Activated T-cell treated with anti-CD3 and anti-CD28 coated beads, Interleukin-2, amount 50 U/mL, for 72 hours (primary cell): ENCODE measurements around the gene AGBL4. TPM values are rescaled to one million over a fixed set of nuclear protein-coding genes. Genes with fewer than 3 reads are reported as not detected.

ENCODE experiments used
- ATAC-seq, 2 donors: fragments of 150-1000 bp; cut with Tn5 transposase; replicated peaks in 1 of 2; 2 replicates each; pipeline ENCODE4 v1.10.0; 2021; ENCODE audit warnings: moderate library complexity in 2 of 2, mild to moderate bottlenecking in 1 of 2
- DNase-seq, 2 donors: peaks; one replicate each; pipeline ENCODE4 v3.0.0; 2021 to 2022; ENCODE audit warnings: mixed read lengths in 1 of 2
- H3K27ac Mint-ChIP-seq: one replicate; pipeline ENCODE4 v1.8.0; 2022; ENCODE audit warnings: mild to moderate bottlenecking, moderate library complexity, mixed read lengths
- H3K27me3 Mint-ChIP-seq: one replicate; pipeline ENCODE4 v1.8.0; 2022; ENCODE audit warnings: low read depth, mixed read lengths
- H3K36me3 Mint-ChIP-seq, 2 donors: one replicate each; pipeline ENCODE4 v1.8.0; 2022; ENCODE audit warnings: mixed read lengths in 2 of 2, mild to moderate bottlenecking in 1 of 2; ENCODE audit not compliant: insufficient read depth in 2 of 2
- H3K4me1 Mint-ChIP-seq: one replicate; pipeline ENCODE4 v1.8.0; 2022; ENCODE audit warnings: low read depth, mixed read lengths
- H3K4me3 Mint-ChIP-seq, 2 donors: one replicate each; pipeline ENCODE4 v1.8.0; 2022; ENCODE audit warnings: mild to moderate bottlenecking in 2 of 2, mixed read lengths in 2 of 2, moderate library complexity in 2 of 2
- H3K9me3 Mint-ChIP-seq, 2 donors: one replicate each; pipeline ENCODE4 v1.8.0; 2022; ENCODE audit warnings: mixed read lengths in 2 of 2
- total RNA-seq, 2 donors: library from RNA; stranded (reverse); gene quantifications; one replicate each; pipeline ENCODE4 v1.2.3, GENCODE V29; 2022

Gene AGBL4
- total RNA-seq, 2 donors from 2014 or later, result not detected

- Mint-ChIP-seq H3K36me3 (no peaks in the 10 kb centered on the region), H3K4me1 (no peaks in the 10 kb centered on the region), H3K27me3 (no peaks in the 10 kb centered on the region), H3K27ac (no peak overlapping the region), H3K9me3 (no peaks in the 10 kb centered on the region), H3K4me3 (no peak overlapping the region)
- no peak for ATAC-seq
- no peak for DNase-seq
Observed at GRCh38 chr1:48611841-48612240, 1411.9 kb downstream of the AGBL4 start.

DNA sequence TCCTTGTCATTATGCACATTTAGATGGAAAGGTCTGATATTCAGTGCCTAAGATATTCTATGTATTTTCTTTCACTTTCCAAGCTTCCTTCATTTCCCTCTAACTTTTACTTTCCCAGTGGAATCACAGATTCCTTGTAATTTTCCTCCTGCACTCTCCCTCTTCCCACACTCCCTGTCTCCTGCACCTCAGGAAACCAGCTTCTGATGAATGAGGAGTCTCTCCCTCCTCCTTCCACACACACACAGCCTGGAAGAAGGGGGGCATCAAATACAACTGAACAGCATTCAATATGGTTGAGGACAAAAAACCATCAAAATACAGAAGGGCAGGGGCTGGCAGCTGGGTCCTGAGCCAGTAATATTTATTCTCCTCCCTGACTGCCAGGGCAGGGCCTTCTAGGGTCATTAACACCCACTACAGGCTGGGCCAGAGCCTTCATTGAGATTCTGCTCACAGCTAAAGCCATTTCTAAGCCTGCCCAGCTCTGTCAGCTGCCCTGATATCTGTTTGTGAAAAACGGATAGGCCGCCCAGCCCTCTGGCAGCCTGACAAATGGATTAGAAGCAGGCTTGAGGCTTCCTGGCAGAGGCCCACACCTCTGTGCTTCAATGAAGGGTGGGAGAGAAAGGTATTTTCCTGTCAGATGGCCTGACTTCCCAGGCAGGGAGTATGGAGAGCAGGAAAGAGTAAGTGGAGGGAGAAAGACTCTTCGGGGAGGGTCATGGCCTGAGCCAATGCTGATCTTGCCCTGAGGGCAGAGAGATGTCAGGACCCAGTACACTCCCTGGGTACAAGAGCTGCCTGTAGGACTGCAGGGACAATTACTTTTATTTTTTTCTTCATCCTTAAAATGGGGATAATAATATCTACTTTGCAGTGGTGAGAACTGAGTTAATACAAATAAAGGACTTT, 1412.9 kb downstream of the AGBL4 start:
- H3K27ac Mint-ChIP-seq, result no peak overlapping the region
- no peaks in the 10 kb centered on the region for H3K27me3 Mint-ChIP-seq
- ATAC-seq (no peak), DNase-seq (no peak)
- no peaks in the 10 kb centered on the region for H3K9me3 Mint-ChIP-seq
- H3K4me3 Mint-ChIP-seq, result no peak overlapping the region
- H3K36me3 Mint-ChIP-seq, result no peaks in the 10 kb centered on the region
- no peaks in the 10 kb centered on the region for H3K4me1 Mint-ChIP-seq

GRCh38 chr1:48608882-48609281, 1414.9 kb downstream of the AGBL4 start:
- Mint-ChIP-seq H3K4me3 (no peak overlapping the region), H3K9me3 (peaks cover 0 to 1% of the 10 kb centered on the region in 2 donors)

DNA sequence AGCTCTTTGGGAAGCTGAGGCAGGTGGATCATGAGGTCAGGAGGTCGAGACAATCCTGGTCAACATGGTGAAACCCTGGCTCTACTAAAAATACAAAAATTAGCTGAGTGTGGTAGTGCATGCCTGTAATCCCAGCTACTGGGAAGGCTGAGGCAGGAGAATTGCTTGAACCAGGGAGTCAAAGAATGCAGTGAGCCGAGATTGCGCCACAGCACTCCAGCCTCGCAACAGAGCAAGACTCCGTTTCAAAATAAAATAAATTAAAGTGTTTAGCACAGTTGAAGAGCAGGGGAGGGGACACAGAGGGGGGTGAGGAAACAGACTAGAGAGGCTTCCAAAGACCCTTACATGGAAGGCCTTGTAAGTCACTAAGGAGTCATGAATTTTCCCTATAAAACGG, 1420.5 kb downstream of the AGBL4 start:
- Mint-ChIP-seq H3K36me3 (no peaks in the 10 kb centered on the region), H3K4me1 (no peaks in the 10 kb centered on the region), H3K4me3 (no peak overlapping the region), H3K27ac (no peak overlapping the region), H3K27me3 (peaks cover 22% of the 10 kb centered on the region), H3K9me3 (peaks cover 0 to 1% of the 10 kb centered on the region in 2 donors)
- no peak for DNase-seq
- no peak for ATAC-seq

More at GRCh38 chr1:48608882-48609281, 1414.9 kb downstream of the AGBL4 start:
- ATAC-seq, result no peak
- no peaks in the 10 kb centered on the region for H3K4me1 Mint-ChIP-seq
- peaks cover 9% of the 10 kb centered on the region for H3K27me3 Mint-ChIP-seq
- no peak overlapping the region for H3K27ac Mint-ChIP-seq
- no peak for DNase-seq
- no peaks in the 10 kb centered on the region for H3K36me3 Mint-ChIP-seq

DNA sequence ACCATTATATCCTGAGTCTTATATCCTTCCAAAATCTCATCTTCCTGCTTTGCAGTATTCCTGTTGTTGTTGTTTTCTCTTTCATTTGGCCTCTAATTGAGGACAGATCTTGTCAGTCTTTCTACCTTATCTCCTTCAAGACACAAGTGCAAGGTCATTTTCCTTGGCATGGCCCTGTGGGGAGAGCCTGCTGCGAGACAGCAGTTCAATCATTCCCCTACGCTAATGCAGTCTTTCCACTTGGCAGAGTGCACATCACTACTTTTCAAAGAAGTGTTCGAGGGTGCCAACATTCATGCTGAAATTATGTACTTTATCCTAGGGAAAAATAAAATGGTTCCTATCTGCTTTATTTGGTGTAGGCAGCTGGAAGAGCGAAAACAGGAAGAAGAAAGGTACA, 1421.4 kb downstream of the AGBL4 start:
- H3K27ac Mint-ChIP-seq, result no peak overlapping the region
- DNase-seq, result no peak
- ATAC-seq, result no peak
- no peaks in the 10 kb centered on the region for H3K4me1 Mint-ChIP-seq
- no peak overlapping the region for H3K4me3 Mint-ChIP-seq
- peaks cover 0 to 1% of the 10 kb centered on the region in 2 donors for H3K9me3 Mint-ChIP-seq
- H3K36me3 Mint-ChIP-seq, result no peaks in the 10 kb centered on the region
- H3K27me3 Mint-ChIP-seq, result peaks cover 22% of the 10 kb centered on the region

DNA sequence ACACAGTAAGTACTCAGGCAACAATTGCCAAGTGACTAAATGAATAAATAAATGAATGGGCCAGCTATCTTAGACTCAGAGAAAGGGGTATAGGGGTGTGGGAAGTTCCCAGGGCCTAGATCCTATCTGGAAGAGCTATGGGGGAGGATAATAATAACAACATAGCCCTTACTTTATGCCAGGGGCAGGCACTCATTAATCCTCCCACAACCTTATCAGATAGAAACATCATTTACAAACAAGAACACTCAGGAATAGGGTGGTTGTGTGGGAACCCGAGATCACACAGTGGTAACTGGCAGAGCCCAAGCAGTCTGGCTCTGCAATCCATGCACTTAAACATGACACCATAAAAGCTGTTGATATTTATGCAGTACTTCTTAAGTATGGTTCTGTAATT, 1423.6 kb downstream of the AGBL4 start:
- Mint-ChIP-seq H3K27me3 (peaks cover 17% of the 10 kb centered on the region), H3K9me3 (no peaks in the 10 kb centered on the region), H3K27ac (no peak overlapping the region), H3K4me3 (no peak overlapping the region), H3K36me3 (no peaks in the 10 kb centered on the region), H3K4me1 (no peaks in the 10 kb centered on the region)
- DNase-seq (no peak), ATAC-seq (no peak)

GRCh38 chr1:48597663-48598062, 1426.1 kb downstream of the AGBL4 start:
- H3K27me3 Mint-ChIP-seq, result peaks cover 12% of the 10 kb centered on the region
- no peak for ATAC-seq

DNA sequence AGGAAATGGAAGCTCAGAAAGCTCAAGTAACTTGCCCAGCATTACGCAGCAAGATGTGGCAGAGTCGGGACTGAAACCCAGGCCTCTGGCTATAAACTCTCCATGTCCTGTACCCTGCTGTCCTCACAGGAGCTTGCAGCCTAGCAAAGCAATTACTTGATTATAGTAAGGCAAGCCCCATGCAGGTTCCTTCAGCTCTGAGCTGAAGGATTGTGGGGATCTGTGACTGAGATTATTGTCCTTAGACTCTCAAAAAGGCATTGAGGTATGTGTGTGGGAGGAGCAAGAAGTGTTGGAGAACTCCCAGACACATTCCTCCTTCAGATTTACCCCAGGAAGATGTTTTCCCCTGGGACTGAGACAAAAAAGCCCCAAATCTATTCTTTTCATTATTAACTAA, 1427.7 kb downstream of the AGBL4 start:
- ATAC-seq (no peak), DNase-seq (no peak)
- peaks cover 6% of the 10 kb centered on the region for H3K27me3 Mint-ChIP-seq
- H3K4me3 Mint-ChIP-seq, result no peak overlapping the region
- no peaks in the 10 kb centered on the region for H3K36me3 Mint-ChIP-seq
- H3K9me3 Mint-ChIP-seq, result no peaks in the 10 kb centered on the region
- H3K4me1 Mint-ChIP-seq, result no peaks in the 10 kb centered on the region
- H3K27ac Mint-ChIP-seq, result no peak overlapping the region

More at GRCh38 chr1:48597663-48598062, 1426.1 kb downstream of the AGBL4 start:
- no peak for DNase-seq
- Mint-ChIP-seq H3K4me1 (no peaks in the 10 kb centered on the region), H3K36me3 (no peaks in the 10 kb centered on the region), H3K27ac (no peak overlapping the region), H3K9me3 (no peaks in the 10 kb centered on the region), H3K4me3 (no peak overlapping the region)

DNA sequence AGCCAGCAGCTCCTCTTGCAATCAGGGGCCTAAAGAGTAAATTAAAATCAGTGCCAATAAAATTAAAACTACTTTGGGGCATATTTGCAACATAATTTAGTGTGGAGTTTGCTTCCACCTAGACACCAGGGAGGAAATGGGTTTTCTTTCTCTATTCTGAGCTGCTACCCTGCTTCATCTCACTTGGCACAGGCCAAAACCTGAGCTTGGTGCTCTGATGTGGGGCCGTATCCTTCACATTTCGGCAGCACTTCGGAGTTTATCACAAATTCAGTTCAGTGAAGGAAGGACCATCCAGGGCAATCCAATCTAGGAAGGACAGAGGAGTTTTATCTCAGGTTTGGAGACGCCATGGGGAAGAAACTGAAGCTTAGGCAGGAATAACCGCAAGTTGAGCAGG, 1428.1 kb downstream of the AGBL4 start:
- Mint-ChIP-seq H3K27ac (no peak overlapping the region), H3K36me3 (no peaks in the 10 kb centered on the region), H3K4me3 (no peak overlapping the region), H3K27me3 (peaks cover 6% of the 10 kb centered on the region), H3K4me1 (no peaks in the 10 kb centered on the region), H3K9me3 (no peaks in the 10 kb centered on the region)
- ATAC-seq (no peak), DNase-seq (no peak)

DNA sequence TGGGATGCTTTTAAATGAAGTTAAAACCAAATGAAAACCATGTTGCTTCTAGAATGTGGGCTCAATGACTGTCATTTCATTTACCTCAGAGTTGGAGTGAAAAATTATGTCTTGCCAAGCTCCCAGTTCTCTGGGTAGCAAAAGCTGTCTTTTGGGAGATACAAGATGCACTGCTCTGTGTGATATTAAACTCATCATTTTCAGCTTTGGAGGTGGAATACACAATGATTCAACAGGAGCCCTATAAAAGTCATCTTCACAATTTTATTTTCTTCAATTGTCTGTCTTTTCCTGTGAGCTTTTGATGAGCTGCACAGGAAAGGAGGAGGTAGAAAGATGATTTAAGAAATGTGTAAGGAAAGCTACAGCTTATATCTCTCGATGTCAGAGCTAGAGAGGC, 1431.4 kb downstream of the AGBL4 start:
- DNase-seq (no peak), ATAC-seq (no peak)
- peaks cover 6% of the 10 kb centered on the region for H3K27me3 Mint-ChIP-seq

GRCh38 chr1:48591181-48591580, 1432.6 kb downstream of the AGBL4 start:
- H3K27ac Mint-ChIP-seq, result no peak overlapping the region
- ATAC-seq (no peak), DNase-seq (no peak)
- H3K4me1 Mint-ChIP-seq, result no peaks in the 10 kb centered on the region
- H3K9me3 Mint-ChIP-seq, result no peaks in the 10 kb centered on the region
- peaks cover 16% of the 10 kb centered on the region for H3K27me3 Mint-ChIP-seq
- no peaks in the 10 kb centered on the region for H3K36me3 Mint-ChIP-seq
- H3K4me3 Mint-ChIP-seq, result no peak overlapping the region

More for the DNA sequence above, 1431.4 kb downstream of the AGBL4 start:
- H3K4me1 Mint-ChIP-seq, result no peaks in the 10 kb centered on the region
- H3K36me3 Mint-ChIP-seq, result no peaks in the 10 kb centered on the region
- no peak overlapping the region for H3K4me3 Mint-ChIP-seq
- H3K27ac Mint-ChIP-seq, result no peak overlapping the region
- H3K9me3 Mint-ChIP-seq, result no peaks in the 10 kb centered on the region

DNA sequence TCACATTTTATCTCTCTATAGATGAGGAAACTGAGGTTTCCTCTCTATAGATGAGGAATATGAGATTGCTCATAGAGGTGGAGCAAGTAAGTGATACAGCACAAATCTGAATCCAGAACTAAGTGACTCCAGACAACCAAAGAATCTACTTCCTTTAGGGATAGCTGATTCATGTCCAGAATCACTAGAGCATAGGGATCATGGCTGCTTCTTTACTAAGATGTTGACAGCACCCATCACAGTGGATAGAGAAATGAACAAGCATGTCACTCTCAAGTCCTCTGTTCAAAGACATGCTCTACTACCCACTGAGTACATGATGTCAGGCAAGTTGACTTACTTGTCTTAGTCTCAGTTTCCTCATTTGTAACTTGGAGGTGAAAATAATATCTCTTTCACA, 1435.7 kb downstream of the AGBL4 start:
- H3K27me3 Mint-ChIP-seq, result peaks cover 22% of the 10 kb centered on the region
- no peak for ATAC-seq
- H3K9me3 Mint-ChIP-seq, result no peaks in the 10 kb centered on the region
- no peaks in the 10 kb centered on the region for H3K36me3 Mint-ChIP-seq
- H3K4me3 Mint-ChIP-seq, result no peak overlapping the region
- H3K27ac Mint-ChIP-seq, result no peak overlapping the region
- no peaks in the 10 kb centered on the region for H3K4me1 Mint-ChIP-seq
- DNase-seq, result no peak

GRCh38 chr1:48582408-48582807, 1441.3 kb downstream of the AGBL4 start:
- Mint-ChIP-seq H3K9me3 (no peaks in the 10 kb centered on the region), H3K4me1 (no peaks in the 10 kb centered on the region)

DNA sequence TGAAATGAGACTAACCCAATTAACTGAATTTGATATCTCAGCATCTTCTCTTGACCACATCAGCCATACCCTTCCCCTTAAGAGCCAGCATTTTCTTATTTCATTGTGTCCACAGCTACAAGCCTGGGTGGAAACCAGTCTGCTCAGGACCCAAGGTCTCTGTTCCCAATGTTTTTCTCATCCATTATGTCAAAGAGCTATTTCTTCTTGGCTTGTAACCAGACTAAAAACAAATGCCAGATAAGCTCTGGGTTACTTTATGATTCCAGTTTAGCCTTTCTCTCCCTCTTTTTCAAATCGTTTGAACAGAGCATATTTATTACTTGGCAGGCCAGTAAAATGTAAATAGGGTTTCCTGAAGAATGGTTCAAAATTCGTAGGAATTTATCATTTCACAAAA, 1442.5 kb downstream of the AGBL4 start:
- Mint-ChIP-seq H3K27me3 (peaks cover 13% of the 10 kb centered on the region), H3K9me3 (no peaks in the 10 kb centered on the region), H3K4me3 (no peak overlapping the region), H3K4me1 (no peaks in the 10 kb centered on the region), H3K27ac (no peak overlapping the region), H3K36me3 (no peaks in the 10 kb centered on the region)
- no peak for DNase-seq
- ATAC-seq, result no peak

More at GRCh38 chr1:48582408-48582807, 1441.3 kb downstream of the AGBL4 start:
- peaks cover 22% of the 10 kb centered on the region for H3K27me3 Mint-ChIP-seq
- no peaks in the 10 kb centered on the region for H3K36me3 Mint-ChIP-seq
- no peak overlapping the region for H3K27ac Mint-ChIP-seq
- DNase-seq (no peak), ATAC-seq (no peak)
- no peak overlapping the region for H3K4me3 Mint-ChIP-seq
